ENCODE measurements around the gene TECR. TPM values are rescaled to one million over a fixed set of nuclear protein-coding genes. Genes with fewer than 3 reads are reported as not detected.
"Not testable (repeated sequence)": the region's sequence is repeated elsewhere in the genome, so short reads cannot be mapped to it uniquely, and the experiment has no call there.

Gene TECR
- total RNA-seq, 2 experiments from 2014 or later, result 102 to 105 TPM

- CTCF ChIA-PET, result interaction anchor here (0.6 to 1.0 kb wide), 4 partner anchors 12 to 43 kb away, joined by 3 to 4 read pairs (median 3); no protein-coding TSS in a partner anchor
- H3K27me3 Mint-ChIP-seq (ENCODE audit: low read depth), result no peaks in the 10 kb centered on the region
- intact Hi-C loops (cut with micrococcal nuclease), result no loop called here
These were observed 3.0 kb upstream of the TECR start for GRCh38 chr19:14526423-14526822.

GRCh38 chr19:14528419-14529253, 758 bp upstream of the TECR start:
- intact Hi-C loops (cut with micrococcal nuclease), result loop anchor here (1.0 kb wide), 2 partner anchors 10 to 44 kb away; partner anchors contain the start of genes DNAJB1 and NDUFB7
- Mint-ChIP-seq H3K9me3 (no peaks in the 10 kb centered on the region), H3K4me3 (peak overlapping the region; percentile 99), H3K4me1 (ENCODE audit: low read depth) (peaks cover 46% of the 10 kb centered on the region), H3K36me3 (ENCODE audit: low read depth) (peaks cover 2% of the 10 kb centered on the region), H3K27me3 (ENCODE audit: low read depth) (no peaks in the 10 kb centered on the region), H3K27ac (peak overlapping the region; percentile 94)
- no peak for DNase-seq
- CTCF ChIA-PET, result interaction anchor here (0.7 kb wide), 1 partner anchor 261 kb away, joined by 3 read pairs; no protein-coding TSS in a partner anchor

More at GRCh38 chr19:14526423-14526822, 3.0 kb upstream of the TECR start:
- DNase-seq, result no peak
- H3K4me1 Mint-ChIP-seq (ENCODE audit: low read depth), result peaks cover 52% of the 10 kb centered on the region
- H3K4me3 Mint-ChIP-seq, result no peak overlapping the region
- H3K36me3 Mint-ChIP-seq (ENCODE audit: low read depth), result peaks cover 2% of the 10 kb centered on the region
- H3K9me3 Mint-ChIP-seq, result no peaks in the 10 kb centered on the region
- H3K27ac Mint-ChIP-seq, result no peak overlapping the region

- no peak for DNase-seq
- Mint-ChIP-seq H3K9me3 (no peaks in the 10 kb centered on the region), H3K4me1 (ENCODE audit: low read depth) (peaks cover 48% of the 10 kb centered on the region), H3K27me3 (ENCODE audit: low read depth) (no peaks in the 10 kb centered on the region), H3K36me3 (ENCODE audit: low read depth) (peaks cover 4% of the 10 kb centered on the region), H3K4me3 (peak overlapping the region; percentile 99), H3K27ac (peak overlapping the region; percentile 94)
- CTCF ChIA-PET, result no interaction called here
- intact Hi-C loops (cut with micrococcal nuclease), result no loop called here
These were observed 583 bp downstream of the TECR start for GRCh38 chr19:14530005-14530348.

- no peaks in the 10 kb centered on the region for H3K9me3 Mint-ChIP-seq
- H3K36me3 Mint-ChIP-seq (ENCODE audit: low read depth), result peaks cover 4% of the 10 kb centered on the region
- H3K4me3 Mint-ChIP-seq, result peak overlapping the region; percentile 63
- H3K27me3 Mint-ChIP-seq (ENCODE audit: low read depth), result no peaks in the 10 kb centered on the region
- DNase-seq, result no peak
- intact Hi-C loops (cut with micrococcal nuclease), result no loop called here
- peak overlapping the region; percentile 65 for H3K27ac Mint-ChIP-seq
- peaks cover 48% of the 10 kb centered on the region for H3K4me1 Mint-ChIP-seq (ENCODE audit: low read depth)
- CTCF ChIA-PET, result no interaction called here
These were observed 1.1 kb downstream of the TECR start for GRCh38 chr19:14530506-14530905.

GRCh38 chr19:14533450-14533849, 4.1 kb downstream of the TECR start:
- intact Hi-C loops (cut with micrococcal nuclease), result no loop called here
- Mint-ChIP-seq H3K36me3 (ENCODE audit: low read depth) (peaks cover 4% of the 10 kb centered on the region), H3K27me3 (ENCODE audit: low read depth) (no peaks in the 10 kb centered on the region), H3K27ac (no peak overlapping the region), H3K4me3 (no peak overlapping the region), H3K9me3 (no peaks in the 10 kb centered on the region), H3K4me1 (ENCODE audit: low read depth) (peaks cover 58% of the 10 kb centered on the region)
- DNase-seq, result no peak
- CTCF ChIA-PET, result interaction anchor here (0.7 to 2.1 kb wide), 2 partner anchors 17 to 23 kb away, joined by 3 to 10 read pairs; no protein-coding TSS in a partner anchor

GRCh38 chr19:14536926-14537692, 7.7 kb downstream of the TECR start:
- CTCF ChIA-PET, result interaction anchor here (0.9 to 2.7 kb wide), 3 partner anchors 14 to 150 kb away, joined by 3 to 11 read pairs (median 4); no protein-coding TSS in a partner anchor
- peak; percentile 75 for DNase-seq
- Mint-ChIP-seq H3K27me3 (ENCODE audit: low read depth) (no peaks in the 10 kb centered on the region), H3K36me3 (ENCODE audit: low read depth) (peaks cover 9% of the 10 kb centered on the region), H3K4me3 (no peak overlapping the region), H3K27ac (no peak overlapping the region), H3K9me3 (no peaks in the 10 kb centered on the region), H3K4me1 (ENCODE audit: low read depth) (peaks cover 46% of the 10 kb centered on the region)
- intact Hi-C loops (cut with micrococcal nuclease), result no loop called here

- H3K4me1 Mint-ChIP-seq (ENCODE audit: low read depth), result peaks cover 49% of the 10 kb centered on the region
- intact Hi-C loops (cut with micrococcal nuclease), result no loop called here
- no peaks in the 10 kb centered on the region for H3K27me3 Mint-ChIP-seq (ENCODE audit: low read depth)
- CTCF ChIA-PET, result no interaction called here
- H3K27ac Mint-ChIP-seq, result no peak overlapping the region
- peaks cover 8% of the 10 kb centered on the region for H3K36me3 Mint-ChIP-seq (ENCODE audit: low read depth)
- H3K9me3 Mint-ChIP-seq, result no peaks in the 10 kb centered on the region
- no peak for DNase-seq
- no peak overlapping the region for H3K4me3 Mint-ChIP-seq
These were observed 11.5 kb downstream of the TECR start for GRCh38 chr19:14540741-14541525.

GRCh38 chr19:14541979-14542378, 12.6 kb downstream of the TECR start:
- DNase-seq, H3K27ac Mint-ChIP-seq, CTCF ChIA-PET: not testable (repeated sequence)

GRCh38 chr19:14542711-14543328, 13.4 kb downstream of the TECR start:
- intact Hi-C loops (cut with micrococcal nuclease), result no loop called here
- no peak for DNase-seq
- H3K4me3 Mint-ChIP-seq, result no peak overlapping the region
- H3K27ac Mint-ChIP-seq, result no peak overlapping the region
- peaks cover 9% of the 10 kb centered on the region for H3K36me3 Mint-ChIP-seq (ENCODE audit: low read depth)
- H3K4me1 Mint-ChIP-seq (ENCODE audit: low read depth), result peaks cover 41% of the 10 kb centered on the region
- CTCF ChIA-PET, result interaction anchor here (1.0 to 1.9 kb wide), 2 partner anchors 14 to 144 kb away, joined by 3 to 7 read pairs; no protein-coding TSS in a partner anchor
- H3K27me3 Mint-ChIP-seq (ENCODE audit: low read depth), result no peaks in the 10 kb centered on the region
- no peaks in the 10 kb centered on the region for H3K9me3 Mint-ChIP-seq

More at GRCh38 chr19:14541979-14542378, 12.6 kb downstream of the TECR start:
- peaks cover 46% of the 10 kb centered on the region for H3K4me1 Mint-ChIP-seq (ENCODE audit: low read depth)
- H3K4me3 Mint-ChIP-seq; H3K36me3 Mint-ChIP-seq (ENCODE audit: low read depth); H3K9me3 Mint-ChIP-seq; intact Hi-C loops (cut with micrococcal nuclease); H3K27me3 Mint-ChIP-seq (ENCODE audit: low read depth): not testable (repeated sequence)

- CTCF ChIA-PET, result interaction anchor here (1.9 to 2.0 kb wide), 2 partner anchors 13 to 142 kb away, joined by 7 to 9 read pairs; no protein-coding TSS in a partner anchor
- DNase-seq, result no peak
- H3K27me3 Mint-ChIP-seq (ENCODE audit: low read depth), result no peaks in the 10 kb centered on the region
- peaks cover 12% of the 10 kb centered on the region for H3K36me3 Mint-ChIP-seq (ENCODE audit: low read depth)
- H3K27ac Mint-ChIP-seq, result no peak overlapping the region
- H3K9me3 Mint-ChIP-seq, result no peaks in the 10 kb centered on the region
- peaks cover 35% of the 10 kb centered on the region for H3K4me1 Mint-ChIP-seq (ENCODE audit: low read depth)
- H3K4me3 Mint-ChIP-seq, result no peak overlapping the region
- intact Hi-C loops (cut with micrococcal nuclease), result no loop called here
These were observed 14.7 kb downstream of the TECR start for GRCh38 chr19:14544047-14544446.

GRCh38 chr19:14544977-14545715, 15.8 kb downstream of the TECR start:
- intact Hi-C loops (cut with micrococcal nuclease), result no loop called here
- Mint-ChIP-seq H3K27me3 (ENCODE audit: low read depth) (no peaks in the 10 kb centered on the region), H3K4me3 (no peak overlapping the region), H3K36me3 (ENCODE audit: low read depth) (peaks cover 7% of the 10 kb centered on the region), H3K4me1 (ENCODE audit: low read depth) (peaks cover 31% of the 10 kb centered on the region), H3K9me3 (no peaks in the 10 kb centered on the region), H3K27ac (no peak overlapping the region)
- CTCF ChIA-PET, result interaction anchor here (2.0 kb wide), 1 partner anchor 12 kb away, joined by 9 read pairs; no protein-coding TSS in a partner anchor
- DNase-seq, result no peak
